ENCODE results near the gene NR2E3.

The NR2E3 gene

GRCh38 chr15:71790081-71790480, 20.3 kb upstream of the NR2E3 start:
- in situ Hi-C loops (cut with MboI; ENCODE audit: low sequenced_read_pairs): no loop called here

- in situ Hi-C loops (cut with MboI; ENCODE audit: low sequenced_read_pairs): no loop called here
These were observed 18.4 kb upstream of the NR2E3 start for GRCh38 chr15:71791975-71792374.

- in situ Hi-C loops (cut with MboI; ENCODE audit: low sequenced_read_pairs): no loop called here
These were observed 17.8 kb upstream of the NR2E3 start for GRCh38 chr15:71792521-71792920.

- in situ Hi-C loops (cut with MboI; ENCODE audit: low sequenced_read_pairs): no loop called here
These were observed 11.7 kb upstream of the NR2E3 start for GRCh38 chr15:71798641-71799040.

GRCh38 chr15:71800190-71800589, 10.2 kb upstream of the NR2E3 start:
- in situ Hi-C loops (cut with MboI; ENCODE audit: low sequenced_read_pairs): no loop called here

- in situ Hi-C loops (cut with MboI; ENCODE audit: low sequenced_read_pairs): no loop called here
These were observed 9.3 kb upstream of the NR2E3 start for GRCh38 chr15:71800835-71801745.

GRCh38 chr15:71801935-71802655, 8.3 kb upstream of the NR2E3 start:
- in situ Hi-C loops (cut with MboI; ENCODE audit: low sequenced_read_pairs): no loop called here

GRCh38 chr15:71802770-71803169, 7.6 kb upstream of the NR2E3 start:
- in situ Hi-C loops (cut with MboI; ENCODE audit: low sequenced_read_pairs): no loop called here

- in situ Hi-C loops (cut with MboI; ENCODE audit: low sequenced_read_pairs): no loop called here
These were observed 6.1 kb upstream of the NR2E3 start for GRCh38 chr15:71804226-71804625.

GRCh38 chr15:71804695-71805470, 5.5 kb upstream of the NR2E3 start:
- in situ Hi-C loops (cut with MboI; ENCODE audit: low sequenced_read_pairs): no loop called here

GRCh38 chr15:71806452-71806931, 3.9 kb upstream of the NR2E3 start:
- in situ Hi-C loops (cut with MboI; ENCODE audit: low sequenced_read_pairs): no loop called here

GRCh38 chr15:71807125-71807629, 3.2 kb upstream of the NR2E3 start:
- in situ Hi-C loops (cut with MboI; ENCODE audit: low sequenced_read_pairs): no loop called here

- in situ Hi-C loops (cut with MboI; ENCODE audit: low sequenced_read_pairs): no loop called here
These were observed 2.7 kb upstream of the NR2E3 start for GRCh38 chr15:71807691-71808091.

GRCh38 chr15:71808311-71809020, 1.9 kb upstream of the NR2E3 start:
- in situ Hi-C loops (cut with MboI; ENCODE audit: low sequenced_read_pairs): no loop called here

GRCh38 chr15:71809346-71809745, 1.0 kb upstream of the NR2E3 start:
- in situ Hi-C loops (cut with MboI; ENCODE audit: low sequenced_read_pairs): no loop called here

- in situ Hi-C loops (cut with MboI; ENCODE audit: low sequenced_read_pairs): no loop called here
These were observed 832 bp downstream of the NR2E3 start for GRCh38 chr15:71811036-71811736.

GRCh38 chr15:71811752-71812735, 1.7 kb downstream of the NR2E3 start:
- in situ Hi-C loops (cut with MboI; ENCODE audit: low sequenced_read_pairs): no loop called here

GRCh38 chr15:71812966-71813722, 2.8 kb downstream of the NR2E3 start:
- in situ Hi-C loops (cut with MboI; ENCODE audit: low sequenced_read_pairs): no loop called here
